HEK293 (cell line): ENCODE data around the gene APOBR.

Source experiments
- HOXA7 ChIP-seq: sonication (generic); formaldehyde crosslinking; IDR thresholded peaks from 2 replicates; pipeline ENCODE4 v1.8.1; 2022; ENCODE audit warnings: missing genetic modification reagents, borderline replicate concordance
- KLF8 ChIP-seq: fragments of 450-650 bp; formaldehyde crosslinking; IDR thresholded peaks from 2 replicates; pipeline ENCODE4 v1.5.1; 2016; ENCODE audit warnings: missing biosample characterization, missing genetic modification characterization
- RBAK ChIP-seq: fragments of 450-650 bp; formaldehyde crosslinking; IDR thresholded peaks from 2 replicates; pipeline ENCODE4 v1.5.1; 2016; ENCODE audit warnings: missing biosample characterization, missing genetic modification characterization
- REPIN1 ChIP-seq: fragments of 450-650 bp; formaldehyde crosslinking; IDR thresholded peaks from 2 replicates; pipeline ENCODE4 v1.5.1; 2017; ENCODE audit warnings: missing biosample characterization, missing genetic modification characterization, low read depth
- REST ChIP-seq: fragments of 450-650 bp; formaldehyde crosslinking; IDR thresholded peaks from 2 replicates; pipeline ENCODE4 v1.5.1; 2016; ENCODE audit warnings: missing biosample characterization, missing genetic modification characterization
- TRIM28 ChIP-seq: IDR thresholded peaks from 2 replicates; pipeline ENCODE4 v1.6.1; 2011; ENCODE audit warnings: low read length, control low read depth, borderline replicate concordance
- ZBTB10 ChIP-seq: fragments of 450-650 bp; formaldehyde crosslinking; IDR thresholded peaks from 2 replicates; pipeline ENCODE4 v1.5.1; 2016; ENCODE audit warnings: missing biosample characterization, missing genetic modification characterization
- ZBTB20 ChIP-seq: fragments of 450-650 bp; formaldehyde crosslinking; IDR thresholded peaks from 2 replicates; pipeline ENCODE4 v1.5.1; 2016; ENCODE audit warnings: missing biosample characterization, missing genetic modification characterization
- ZBTB21 ChIP-seq: fragments of 450-650 bp; formaldehyde crosslinking; IDR thresholded peaks from 2 replicates; pipeline ENCODE4 v1.5.1; 2017; ENCODE audit warnings: missing biosample characterization, missing genetic modification characterization
- ZBTB49 ChIP-seq: fragments of 450-650 bp; formaldehyde crosslinking; IDR thresholded peaks from 2 replicates; pipeline ENCODE4 v1.5.1; 2016; ENCODE audit warnings: missing biosample characterization, missing genetic modification characterization, low read depth
- ZFP37 ChIP-seq: fragments of 450-650 bp; formaldehyde crosslinking; IDR thresholded peaks from 2 replicates; pipeline ENCODE4 v1.5.1; 2016; ENCODE audit warnings: missing biosample characterization, missing genetic modification characterization
- ZNF121 ChIP-seq: fragments of 450-650 bp; formaldehyde crosslinking; IDR thresholded peaks from 2 replicates; pipeline ENCODE4 v1.5.1; 2016; ENCODE audit warnings: missing biosample characterization, missing genetic modification characterization
- ZNF138 ChIP-seq: fragments of 450-650 bp; formaldehyde crosslinking; IDR thresholded peaks from 2 replicates; pipeline ENCODE4 v1.5.1; 2016; ENCODE audit warnings: missing biosample characterization, missing genetic modification characterization, borderline replicate concordance
- ZNF146 ChIP-seq: fragments of 450-650 bp; formaldehyde crosslinking; IDR thresholded peaks from 2 replicates; pipeline ENCODE4 v1.5.1; 2016; ENCODE audit warnings: missing biosample characterization, missing genetic modification characterization
- ZNF184 ChIP-seq: fragments of 450-650 bp; IDR thresholded peaks from 2 replicates; pipeline ENCODE4 v1.5.1; 2018; ENCODE audit warnings: missing biosample characterization, mild to moderate bottlenecking, missing genetic modification characterization
- ZNF23 ChIP-seq: fragments of 450-650 bp; formaldehyde crosslinking; IDR thresholded peaks from 2 replicates; pipeline ENCODE4 v1.5.1; 2016; ENCODE audit warnings: missing biosample characterization, missing genetic modification characterization, borderline replicate concordance
- ZNF292 ChIP-seq: fragments of 450-650 bp; formaldehyde crosslinking; IDR thresholded peaks from 2 replicates; pipeline ENCODE4 v1.5.1; 2016; ENCODE audit warnings: low read depth, missing biosample characterization, missing genetic modification characterization, borderline replicate concordance
- ZNF302 ChIP-seq: fragments of 450-650 bp; formaldehyde crosslinking; IDR thresholded peaks from 2 replicates; pipeline ENCODE4 v1.5.1; 2016; ENCODE audit warnings: missing biosample characterization, missing genetic modification characterization, low read depth
- ZNF423 ChIP-seq: fragments of 450-650 bp; formaldehyde crosslinking; IDR thresholded peaks from 2 replicates; pipeline ENCODE4 v1.5.1; 2016; ENCODE audit warnings: missing biosample characterization, missing genetic modification characterization
- ZNF48 ChIP-seq: fragments of 450-650 bp; formaldehyde crosslinking; IDR thresholded peaks from 2 replicates; pipeline ENCODE4 v1.5.1; 2016; ENCODE audit warnings: missing biosample characterization, missing genetic modification characterization
- ZNF521 ChIP-seq: fragments of 450-650 bp; formaldehyde crosslinking; IDR thresholded peaks from 2 replicates; pipeline ENCODE4 v1.5.1; 2017; ENCODE audit warnings: missing biosample characterization, mild to moderate bottlenecking, missing genetic modification characterization
- ZNF529 ChIP-seq: fragments of 450-650 bp; formaldehyde crosslinking; IDR thresholded peaks from 2 replicates; pipeline ENCODE4 v1.5.1; 2017; ENCODE audit warnings: missing genetic modification characterization, missing biosample characterization; ENCODE audit not compliant: insufficient replicate concordance
- ZNF600 ChIP-seq: fragments of 450-650 bp; formaldehyde crosslinking; IDR thresholded peaks from 2 replicates; pipeline ENCODE4 v1.5.1; 2016; ENCODE audit warnings: missing biosample characterization, missing genetic modification characterization
- ZNF621 ChIP-seq: fragments of 450-650 bp; formaldehyde crosslinking; IDR thresholded peaks from 2 replicates; pipeline ENCODE4 v1.5.1; 2017; ENCODE audit warnings: missing biosample characterization, missing genetic modification characterization
- ZNF707 ChIP-seq: fragments of 450-650 bp; formaldehyde crosslinking; IDR thresholded peaks from 2 replicates; pipeline ENCODE4 v1.5.1; 2016; ENCODE audit warnings: missing biosample characterization, missing genetic modification characterization
- ZSCAN16 ChIP-seq: fragments of 450-650 bp; formaldehyde crosslinking; IDR thresholded peaks from 2 replicates; pipeline ENCODE4 v1.5.1; 2016; ENCODE audit warnings: missing biosample characterization, missing genetic modification characterization
- ZSCAN23 ChIP-seq: fragments of 450-650 bp; formaldehyde crosslinking; IDR thresholded peaks from 2 replicates; pipeline ENCODE4 v1.5.1; 2016; ENCODE audit warnings: missing biosample characterization, missing genetic modification characterization
- ZSCAN30 ChIP-seq: fragments of 450-650 bp; IDR thresholded peaks from 2 replicates; pipeline ENCODE4 v1.5.1; 2018; ENCODE audit warnings: missing biosample characterization, mild to moderate bottlenecking, missing genetic modification characterization, moderate library complexity
- TF ChIP-seq, protein P1 (sequence below): fragments of 450-650 bp; formaldehyde crosslinking; conservative IDR thresholded peaks from 2 replicates; pipeline ENCODE4 v1.5.1; 2016; ENCODE audit warnings: low read depth, missing biosample characterization, missing genetic modification characterization

The APOBR gene

DNA sequence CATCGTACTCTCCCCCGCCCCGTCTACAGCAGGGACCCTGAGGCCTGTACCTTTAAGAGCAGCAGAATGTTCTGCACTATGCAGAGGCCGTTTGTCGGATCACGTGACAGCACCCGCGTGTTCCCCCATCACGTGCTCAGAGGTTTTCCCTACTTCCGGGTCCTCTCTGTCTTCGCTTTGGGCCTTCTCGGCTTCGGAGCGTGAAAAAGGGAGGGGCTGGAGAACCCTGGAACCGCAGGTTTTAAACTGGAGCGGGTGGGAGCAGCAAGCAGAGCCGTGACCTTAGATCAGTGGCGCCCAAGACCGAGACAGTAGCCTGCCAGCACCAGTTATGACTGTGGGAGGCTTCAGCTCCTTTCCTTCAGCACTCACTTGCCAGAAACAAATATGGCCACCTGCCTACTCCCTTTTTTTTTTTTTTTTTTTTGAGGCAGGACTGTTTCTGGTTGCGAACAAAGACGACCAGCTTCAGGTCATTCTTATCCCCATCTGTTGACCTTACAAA, 2.4 kb upstream of the APOBR start, which contains the start of gene CLN3 (continued):
- TF ChIP-seq ZFP37 (tag by site-specific recombination), result no peak
- TF ChIP-seq ZBTB20 (tag by site-specific recombination), result peak; percentile 96
- no peak for TF ChIP-seq REST (tag by site-specific recombination)
- no peak for TF ChIP-seq ZSCAN30 (tag by site-specific recombination)
- no peak for TF ChIP-seq ZNF302
- no peak for TF ChIP-seq REPIN1
- no peak for TF ChIP-seq ZNF121
- no peak for TF ChIP-seq ZNF146 (tag by site-specific recombination)
- no peak for TF ChIP-seq ZNF138 (tag by site-specific recombination)
- TF ChIP-seq ZNF521, result no peak
- no peak for TF ChIP-seq HOXA7 (CRISPR knock-in tag)
- TF ChIP-seq TRIM28, result peak; percentile 41; the same call in 1 of the 2 replicates
- peak; percentile 97 for TF ChIP-seq ZNF600 (tag by site-specific recombination)
- TF ChIP-seq ZNF23 (tag by site-specific recombination), result no peak
- TF ChIP-seq ZNF529 (tag by site-specific recombination), result no peak
- no peak for TF ChIP-seq ZNF707 (tag by site-specific recombination)
- TF ChIP-seq ZBTB49, result no peak
- no peak for TF ChIP-seq ZNF292 (tag by site-specific recombination)
- no peak for TF ChIP-seq ZBTB10 (tag by site-specific recombination)
- peak; percentile 69; the same call in 1 of the 2 replicates for TF ChIP-seq KLF8 (tag by site-specific recombination)
- TF ChIP-seq ZNF423 (tag by site-specific recombination), result no peak
- TF ChIP-seq ZBTB21 (tag by site-specific recombination), result peak; percentile 62; the same call in 1 of the 2 replicates
- no peak for TF ChIP-seq ZNF48 (tag by site-specific recombination)
- no peak for TF ChIP-seq ZNF184 (tag by site-specific recombination)
- no peak for TF ChIP-seq RBAK (tag by site-specific recombination)
- no peak for TF ChIP-seq ZNF621 (tag by site-specific recombination)
- no peak for TF ChIP-seq ZSCAN23 (tag by site-specific recombination)
- TF ChIP-seq, protein P1, sequence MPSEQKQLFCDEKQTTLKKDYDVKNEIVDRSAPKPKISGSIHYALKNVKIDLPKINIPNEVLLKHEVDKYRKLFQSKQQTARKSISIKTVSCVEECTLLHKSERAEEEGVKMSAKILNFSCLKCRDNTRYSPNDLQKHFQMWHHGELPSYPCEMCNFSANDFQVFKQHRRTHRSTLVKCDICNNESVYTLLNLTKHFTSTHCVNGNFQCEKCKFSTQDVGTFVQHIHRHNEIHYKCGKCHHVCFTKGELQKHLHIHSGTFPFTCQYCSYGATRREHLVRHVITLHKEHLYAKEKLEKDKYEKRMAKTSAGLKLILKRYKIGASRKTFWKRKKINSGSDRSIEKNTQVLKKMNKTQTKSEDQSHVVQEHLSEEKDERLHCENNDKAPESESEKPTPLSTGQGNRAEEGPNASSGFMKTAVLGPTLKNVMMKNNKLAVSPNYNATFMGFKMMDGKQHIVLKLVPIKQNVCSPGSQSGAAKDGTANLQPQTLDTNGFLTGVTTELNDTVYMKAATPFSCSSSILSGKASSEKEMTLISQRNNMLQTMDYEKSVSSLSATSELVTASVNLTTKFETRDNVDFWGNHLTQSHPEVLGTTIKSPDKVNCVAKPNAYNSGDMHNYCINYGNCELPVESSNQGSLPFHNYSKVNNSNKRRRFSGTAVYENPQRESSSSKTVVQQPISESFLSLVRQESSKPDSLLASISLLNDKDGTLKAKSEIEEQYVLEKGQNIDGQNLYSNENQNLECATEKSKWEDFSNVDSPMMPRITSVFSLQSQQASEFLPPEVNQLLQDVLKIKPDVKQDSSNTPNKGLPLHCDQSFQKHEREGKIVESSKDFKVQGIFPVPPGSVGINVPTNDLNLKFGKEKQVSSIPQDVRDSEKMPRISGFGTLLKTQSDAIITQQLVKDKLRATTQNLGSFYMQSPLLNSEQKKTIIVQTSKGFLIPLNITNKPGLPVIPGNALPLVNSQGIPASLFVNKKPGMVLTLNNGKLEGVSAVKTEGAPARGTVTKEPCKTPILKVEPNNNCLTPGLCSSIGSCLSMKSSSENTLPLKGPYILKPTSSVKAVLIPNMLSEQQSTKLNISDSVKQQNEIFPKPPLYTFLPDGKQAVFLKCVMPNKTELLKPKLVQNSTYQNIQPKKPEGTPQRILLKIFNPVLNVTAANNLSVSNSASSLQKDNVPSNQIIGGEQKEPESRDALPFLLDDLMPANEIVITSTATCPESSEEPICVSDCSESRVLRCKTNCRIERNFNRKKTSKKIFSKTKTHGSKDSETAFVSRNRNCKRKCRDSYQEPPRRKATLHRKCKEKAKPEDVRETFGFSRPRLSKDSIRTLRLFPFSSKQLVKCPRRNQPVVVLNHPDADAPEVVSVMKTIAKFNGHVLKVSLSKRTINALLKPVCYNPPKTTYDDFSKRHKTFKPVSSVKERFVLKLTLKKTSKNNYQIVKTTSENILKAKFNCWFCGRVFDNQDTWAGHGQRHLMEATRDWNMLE (tag by site-specific recombination), result peak; percentile 83
- TF ChIP-seq ZSCAN16 (tag by site-specific recombination), result no peak
